IPS-18c (cell line): Measurements from ENCODE around the gene FAM174C.

Source experiments
- H3K4me3 ChIP-seq: 2 replicates; pipeline ENCODE4 v1.7.0; 2013; ENCODE audit warnings: low read depth, mild to moderate bottlenecking, low read length, moderate library complexity; ENCODE audit not compliant: insufficient read depth
- H3K9me3 ChIP-seq: one replicate; pipeline ENCODE4 v1.6.1; 2013; ENCODE audit warnings: mild to moderate bottlenecking, low read length, moderate library complexity; ENCODE audit not compliant: control insufficient read depth, insufficient read depth

Gene FAM174C

GRCh38 chr19:1275260-1275975, at the start of gene FAM174C:
Gene FAM174C (plus strand): TSS chr19:1275530. CDS start chr19:1275550, 20 bp downstream.
- H3K4me3 ChIP-seq: peak within 1 kb of the TSS; percentile 89
- no peaks in the 10 kb centered on the region for H3K9me3 ChIP-seq

- Histone ChIP-seq H3K4me3 (no peak overlapping the region), H3K9me3 (no peaks in the 10 kb centered on the region)
These were observed 49.2 kb upstream of the FAM174C start for GRCh38 chr19:1226227-1226518.

- no peaks in the 10 kb centered on the region for H3K9me3 ChIP-seq
- no peak overlapping the region for H3K4me3 ChIP-seq
These were observed 48.6 kb upstream of the FAM174C start for GRCh38 chr19:1226522-1227303.

GRCh38 chr19:1227304-1228054, 47.9 kb upstream of the FAM174C start:
- Histone ChIP-seq H3K9me3 (no peaks in the 10 kb centered on the region), H3K4me3 (no peak overlapping the region)

- Histone ChIP-seq H3K4me3 (no peak overlapping the region), H3K9me3 (no peaks in the 10 kb centered on the region)
These were observed 47.0 kb upstream of the FAM174C start for GRCh38 chr19:1228161-1228957.

GRCh38 chr19:1229056-1229923, 46.0 kb upstream of the FAM174C start:
- Histone ChIP-seq H3K9me3 (no peaks in the 10 kb centered on the region), H3K4me3 (no peak overlapping the region)

GRCh38 chr19:1229924-1230782, 45.2 kb upstream of the FAM174C start:
- Histone ChIP-seq H3K9me3 (no peaks in the 10 kb centered on the region), H3K4me3 (no peak overlapping the region)

GRCh38 chr19:1230783-1231489, 44.4 kb upstream of the FAM174C start:
- Histone ChIP-seq H3K4me3 (no peak overlapping the region), H3K9me3 (no peaks in the 10 kb centered on the region)

GRCh38 chr19:1231729-1232637, 43.3 kb upstream of the FAM174C start:
- Histone ChIP-seq H3K9me3 (no peaks in the 10 kb centered on the region), H3K4me3 (peak overlapping the region; percentile 15; the same call in 1 of the 2 replicates)

GRCh38 chr19:1232652-1233072, 42.7 kb upstream of the FAM174C start:
- H3K9me3 ChIP-seq: no peaks in the 10 kb centered on the region

GRCh38 chr19:1233115-1233667, 42.1 kb upstream of the FAM174C start:
- H3K9me3 ChIP-seq: no peaks in the 10 kb centered on the region
- H3K4me3 ChIP-seq: no peak overlapping the region

More at GRCh38 chr19:1232652-1233072, 42.7 kb upstream of the FAM174C start:
- peak overlapping the region; percentile 15; the same call in 1 of the 2 replicates for H3K4me3 ChIP-seq

- Histone ChIP-seq H3K4me3 (no peak overlapping the region), H3K9me3 (no peaks in the 10 kb centered on the region)
These were observed 41.0 kb upstream of the FAM174C start for GRCh38 chr19:1234051-1234954.

GRCh38 chr19:1234955-1235380, 40.4 kb upstream of the FAM174C start:
- no peaks in the 10 kb centered on the region for H3K9me3 ChIP-seq
- no peak overlapping the region for H3K4me3 ChIP-seq
